Neural crest cell (in vitro differentiated cells): Measurements from ENCODE around the gene PPARA. TPM values are rescaled to one million over a fixed set of nuclear protein-coding genes. Genes with fewer than 3 reads are reported as not detected.

ENCODE experiments used
- DNase-seq: peaks from one replicate; pipeline ENCODE4 v3.0.0; 2021; ENCODE audit warnings: low read depth, mixed read lengths, low spot score
- H3K27ac Mint-ChIP-seq: one replicate; pipeline ENCODE4 v1.8.0; 2021; ENCODE audit warnings: mild to moderate bottlenecking, mixed read lengths; ENCODE audit not compliant: unreplicated experiment
- H3K27me3 Mint-ChIP-seq: 2 replicates; pipeline ENCODE4 v1.8.0; 2021; ENCODE audit warnings: low read depth, mild to moderate bottlenecking, mixed read lengths
- H3K36me3 Mint-ChIP-seq: 2 replicates; pipeline ENCODE4 v1.8.0; 2021; ENCODE audit warnings: low read depth, mild to moderate bottlenecking, mixed read lengths
- H3K4me1 Mint-ChIP-seq: 2 replicates; pipeline ENCODE4 v1.8.0; 2021; ENCODE audit warnings: mixed read lengths
- H3K4me3 Mint-ChIP-seq: one replicate; pipeline ENCODE4 v1.8.0; 2021; ENCODE audit warnings: mild to moderate bottlenecking, mixed read lengths
- H3K9me3 Mint-ChIP-seq: 2 replicates; pipeline ENCODE4 v1.8.0; 2021; ENCODE audit warnings: mixed read lengths
- total RNA-seq: library from RNA; stranded (reverse); gene quantifications from 2 replicates; pipeline ENCODE4 v1.2.1, GENCODE V29; 2021
- TF ChIP-seq, protein P1 (sequence below): fragments of 200-600 bp; sonication (generic); conservative IDR thresholded peaks from 2 replicates; pipeline ENCODE4 v1.5.0; 2021; ENCODE audit warnings: antibody characterized with exemption, mild to moderate bottlenecking

The PPARA gene
- total RNA-seq, 1 donor from 2014 or later: 15.6 TPM

DNA sequence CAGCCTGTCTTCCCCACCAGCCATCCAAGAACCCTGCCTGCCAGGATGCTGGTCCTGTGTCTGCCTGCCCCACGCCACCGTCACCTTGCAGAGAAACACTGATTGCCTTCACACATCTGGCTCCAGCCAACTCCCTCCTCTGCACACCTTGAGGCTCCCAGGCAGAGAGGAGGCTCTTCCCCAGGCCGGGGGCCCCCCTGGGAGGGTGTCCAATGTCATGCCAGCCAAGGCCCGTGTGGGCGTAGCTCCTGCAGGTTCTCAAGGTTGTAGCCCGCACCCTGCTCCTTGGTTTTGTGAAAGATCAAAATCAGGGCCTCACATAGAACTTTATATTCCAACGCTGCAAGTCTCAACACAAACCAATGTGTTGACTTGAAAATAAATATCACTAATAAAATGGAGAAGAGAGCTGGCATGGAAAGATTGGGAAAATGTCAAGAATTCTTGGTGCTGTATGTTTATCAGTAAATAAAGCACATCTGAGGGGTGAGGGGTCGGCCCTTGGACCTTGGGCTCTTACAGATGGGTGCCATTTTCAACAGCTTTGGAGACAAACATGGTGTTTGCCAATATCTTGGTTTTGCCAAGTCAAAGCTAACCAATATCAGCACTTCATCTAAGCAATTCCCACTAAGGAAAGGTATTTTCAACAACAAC, 6.7 kb upstream of the PPARA start:
- H3K4me3 Mint-ChIP-seq: no peak overlapping the region
- TF ChIP-seq, protein P1, sequence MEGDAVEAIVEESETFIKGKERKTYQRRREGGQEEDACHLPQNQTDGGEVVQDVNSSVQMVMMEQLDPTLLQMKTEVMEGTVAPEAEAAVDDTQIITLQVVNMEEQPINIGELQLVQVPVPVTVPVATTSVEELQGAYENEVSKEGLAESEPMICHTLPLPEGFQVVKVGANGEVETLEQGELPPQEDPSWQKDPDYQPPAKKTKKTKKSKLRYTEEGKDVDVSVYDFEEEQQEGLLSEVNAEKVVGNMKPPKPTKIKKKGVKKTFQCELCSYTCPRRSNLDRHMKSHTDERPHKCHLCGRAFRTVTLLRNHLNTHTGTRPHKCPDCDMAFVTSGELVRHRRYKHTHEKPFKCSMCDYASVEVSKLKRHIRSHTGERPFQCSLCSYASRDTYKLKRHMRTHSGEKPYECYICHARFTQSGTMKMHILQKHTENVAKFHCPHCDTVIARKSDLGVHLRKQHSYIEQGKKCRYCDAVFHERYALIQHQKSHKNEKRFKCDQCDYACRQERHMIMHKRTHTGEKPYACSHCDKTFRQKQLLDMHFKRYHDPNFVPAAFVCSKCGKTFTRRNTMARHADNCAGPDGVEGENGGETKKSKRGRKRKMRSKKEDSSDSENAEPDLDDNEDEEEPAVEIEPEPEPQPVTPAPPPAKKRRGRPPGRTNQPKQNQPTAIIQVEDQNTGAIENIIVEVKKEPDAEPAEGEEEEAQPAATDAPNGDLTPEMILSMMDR: no peak
- no peaks in the 10 kb centered on the region for H3K4me1 Mint-ChIP-seq
- no peak for DNase-seq
- no peaks in the 10 kb centered on the region for H3K36me3 Mint-ChIP-seq
- no peaks in the 10 kb centered on the region for H3K9me3 Mint-ChIP-seq
- no peak overlapping the region for H3K27ac Mint-ChIP-seq
- H3K27me3 Mint-ChIP-seq: peaks cover 32% of the 10 kb centered on the region

DNA sequence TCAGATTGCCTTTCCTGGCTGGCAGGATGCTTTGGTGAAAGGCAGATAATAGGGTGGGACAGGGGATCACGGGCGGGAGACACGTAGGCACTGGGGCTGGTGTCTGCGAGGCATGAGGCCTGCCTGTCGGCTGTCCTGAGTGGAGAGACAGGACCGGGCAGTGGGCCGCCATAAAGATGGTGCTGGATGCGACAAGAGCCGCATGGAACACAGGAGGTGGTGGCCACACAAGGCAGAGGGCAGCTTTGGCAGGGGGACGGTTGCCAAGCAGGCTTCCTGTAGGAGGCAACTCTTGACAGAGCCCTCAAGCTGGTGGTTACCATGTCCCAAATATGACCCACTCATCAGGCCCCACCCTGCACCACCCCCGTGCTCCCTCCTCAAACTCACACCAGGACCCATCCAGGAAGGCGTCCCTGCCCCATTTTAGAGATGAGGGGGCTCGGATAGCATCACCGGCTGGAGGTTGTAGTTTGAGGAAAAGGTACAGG, 4.9 kb upstream of the PPARA start:
- H3K36me3 Mint-ChIP-seq: no peaks in the 10 kb centered on the region
- H3K4me1 Mint-ChIP-seq: peaks cover 8% of the 10 kb centered on the region
- H3K9me3 Mint-ChIP-seq: no peaks in the 10 kb centered on the region
- H3K27me3 Mint-ChIP-seq: peaks cover 43% of the 10 kb centered on the region
- TF ChIP-seq, protein P1: no peak
- no peak for DNase-seq
- no peak overlapping the region for H3K27ac Mint-ChIP-seq
- H3K4me3 Mint-ChIP-seq: no peak overlapping the region

DNA sequence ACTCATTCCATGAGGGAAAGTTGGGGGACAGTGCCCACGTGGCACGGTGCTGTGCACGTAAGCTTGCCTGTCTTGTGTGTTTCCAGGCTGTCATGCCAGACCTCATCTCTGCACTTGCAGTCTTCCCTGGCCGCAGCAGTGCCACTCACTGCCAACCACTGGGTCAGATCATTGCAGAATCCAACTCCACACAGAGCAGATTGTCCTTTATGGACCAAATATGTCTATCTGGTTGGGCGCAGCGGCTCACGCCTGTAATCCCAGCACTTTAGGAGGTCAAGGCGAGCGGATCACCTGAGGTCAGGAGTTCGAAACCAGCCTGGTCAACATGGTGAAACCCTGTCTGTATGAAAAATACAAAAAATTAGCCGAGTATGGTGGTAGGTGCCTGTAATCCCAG, 4.4 kb upstream of the PPARA start:
- DNase-seq: no peak
- Mint-ChIP-seq H3K27me3 (peaks cover 43% of the 10 kb centered on the region), H3K4me3 (peak overlapping the region; percentile 72), H3K4me1 (peaks cover 8% of the 10 kb centered on the region), H3K27ac (no peak overlapping the region), H3K9me3 (no peaks in the 10 kb centered on the region), H3K36me3 (no peaks in the 10 kb centered on the region)
- TF ChIP-seq, protein P1: no peak

DNA sequence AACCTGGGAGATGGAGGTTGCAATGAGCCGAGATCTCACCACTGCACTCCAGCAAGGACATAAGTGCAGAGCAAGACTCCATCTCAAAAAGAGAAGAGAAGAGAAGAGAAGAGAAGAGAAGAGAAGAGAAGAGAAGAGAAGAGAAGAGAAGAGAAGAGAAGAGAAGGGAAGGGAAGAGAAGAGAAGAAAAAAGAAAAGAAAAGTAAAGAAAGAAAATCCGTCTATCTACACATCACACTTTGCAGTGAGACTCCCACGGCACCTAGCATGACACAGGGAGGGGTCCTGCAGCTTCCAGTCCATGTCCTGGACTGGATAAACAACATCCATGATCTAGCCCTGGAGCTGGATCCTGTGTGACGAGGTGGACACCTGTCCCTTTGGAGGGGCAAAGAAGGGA, 4.0 kb upstream of the PPARA start:
- peaks cover 8% of the 10 kb centered on the region for H3K4me1 Mint-ChIP-seq
- H3K36me3 Mint-ChIP-seq: no peaks in the 10 kb centered on the region
- H3K27me3 Mint-ChIP-seq: peaks cover 43% of the 10 kb centered on the region
- no peak overlapping the region for H3K27ac Mint-ChIP-seq
- TF ChIP-seq, protein P1: no peak
- H3K4me3 Mint-ChIP-seq: peak overlapping the region; percentile 72
- no peaks in the 10 kb centered on the region for H3K9me3 Mint-ChIP-seq
- no peak for DNase-seq

DNA sequence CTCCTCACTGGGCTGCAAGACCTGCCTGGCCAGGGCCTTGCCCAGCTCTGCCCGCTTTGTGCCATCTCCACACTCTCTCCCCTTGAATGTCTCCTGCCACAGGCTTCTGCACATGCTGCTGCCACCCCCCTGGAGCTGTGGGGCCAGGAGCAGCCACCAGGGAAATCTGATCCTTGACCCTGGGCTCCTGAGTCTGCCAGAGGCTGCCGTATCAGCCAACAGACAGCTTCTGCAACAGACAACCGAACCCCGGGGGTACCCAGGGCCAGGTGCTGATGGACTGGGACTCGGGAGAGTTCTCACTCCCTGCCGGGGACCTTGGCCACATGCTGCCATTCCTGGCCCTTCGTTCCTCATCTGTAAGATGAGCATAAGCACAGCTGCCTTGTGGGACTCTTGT, 3.3 kb upstream of the PPARA start:
- Mint-ChIP-seq H3K27ac (no peak overlapping the region), H3K4me1 (peaks cover 11% of the 10 kb centered on the region), H3K9me3 (no peaks in the 10 kb centered on the region), H3K4me3 (no peak overlapping the region), H3K27me3 (peaks cover 45% of the 10 kb centered on the region), H3K36me3 (no peaks in the 10 kb centered on the region)
- TF ChIP-seq, protein P1: no peak
- DNase-seq: no peak
